SK-N-SH (cell line): Measurements from ENCODE around the gene CD101. TPM values are rescaled to one million over a fixed set of nuclear protein-coding genes. Genes with fewer than 3 reads are reported as not detected.

Experiments
- CTCF ChIA-PET: fragments of 300-600, 350-600 bp; formaldehyde crosslinking; extraction: SDS; loops from one replicate; lab custom pipeline; 2021; lab: Yijun Ruan, JAX
- POLR2A ChIA-PET: fragments of 350-600 bp; sonication (Branson Sonifier 250); formaldehyde crosslinking; extraction: SDS; loops from one replicate; lab custom pipeline; 2020; ENCODE audit warnings: antibody characterized with exemption, inconsistent platforms; lab: Yijun Ruan, JAX
- DNase-seq: peaks from one replicate; pipeline ENCODE4 v3.0.0; 2012
- H2AFZ ChIP-seq: fragments of 200-600 bp; sonication (generic); 2 replicates; pipeline ENCODE4 v1.8.1; 2016; ENCODE audit warnings: antibody characterized with exemption, mild to moderate bottlenecking, low read depth
- H3F3A ChIP-seq: fragments of 200-600 bp; sonication (generic); replicated peaks from 2 replicates; pipeline ENCODE3; 2016; ENCODE audit warnings: antibody characterized with exemption, mild to moderate bottlenecking; ENCODE audit not compliant: insufficient read depth
- H3K27ac ChIP-seq, 2 experiments: fragments of 200-500 bp in 1 of 2; fragments of 200-600 bp in 1 of 2; sonication (Bioruptor generic) in 1 of 2; sonication (generic), shearing (Covaris generic) in 1 of 2; 2 replicates each; pipeline versions ENCODE4 v1.5.1 to v1.6.1; 2014 to 2016; ENCODE audit warnings: low read depth in 2 of 2, inconsistent platforms in 1 of 2, low read length in 1 of 2, mild to moderate bottlenecking in 1 of 2, mixed read lengths in 1 of 2
- H3K27me3 ChIP-seq: fragments of 200-600 bp; sonication (generic), shearing (Covaris generic); 2 replicates; pipeline ENCODE4 v1.6.1; 2016; ENCODE audit warnings: mixed run types; ENCODE audit not compliant: insufficient read depth
- H3K36me3 ChIP-seq, 2 experiments: fragments of 200-500 bp in 1 of 2; fragments of 200-600 bp in 1 of 2; sonication (Bioruptor generic) in 1 of 2; sonication (generic) in 1 of 2; replicated peaks in 1 of 2; 2 replicates each; pipeline versions ENCODE3 to v1.5.1; 2014 to 2016; ENCODE audit warnings: low read length in 1 of 2, mild to moderate bottlenecking in 1 of 2; ENCODE audit not compliant: insufficient read depth in 2 of 2, control insufficient read depth in 1 of 2
- H3K4me1 ChIP-seq, 2 experiments: fragments of 200-500 bp in 1 of 2; fragments of 200-600 bp in 1 of 2; sonication (Bioruptor generic) in 1 of 2; sonication (generic), shearing (Covaris generic) in 1 of 2; 2 replicates each; pipeline versions ENCODE4 v1.5.1 to v1.6.1; 2014 to 2016; ENCODE audit warnings: low read depth in 1 of 2, low read length in 1 of 2, mixed run types in 1 of 2; ENCODE audit not compliant: insufficient read depth in 2 of 2, control insufficient read depth in 1 of 2
- H3K4me2 ChIP-seq: fragments of 200-600 bp; sonication (generic), shearing (Covaris generic); 2 replicates; pipeline ENCODE4 v1.6.1; 2017; ENCODE audit warnings: mixed run types
- H3K4me3 ChIP-seq, 2 experiments: fragments of 200-500 bp in 1 of 2; fragments of 200-600 bp in 1 of 2; sonication (Bioruptor generic) in 1 of 2; sonication (generic), shearing (Covaris generic) in 1 of 2; 2 replicates each; pipeline versions ENCODE4 v1.5.1 to v1.8.1; 2014 to 2016; ENCODE audit warnings: low read depth in 2 of 2, inconsistent platforms in 1 of 2, low read length in 1 of 2, mild to moderate bottlenecking in 1 of 2, mixed read lengths in 1 of 2, moderate library complexity in 1 of 2
- H3K79me2 ChIP-seq: fragments of 200-600 bp; sonication (generic); 2 replicates; pipeline ENCODE4 v1.8.1; 2017; ENCODE audit warnings: mild to moderate bottlenecking; ENCODE audit not compliant: insufficient read depth
- H3K9ac ChIP-seq: fragments of 200-600 bp; sonication (generic); 2 replicates; pipeline ENCODE4 v1.6.1; 2017; ENCODE audit warnings: mixed run types
- H3K9me2 ChIP-seq: fragments of 200-600 bp; sonication (generic); 2 replicates; pipeline ENCODE4 v1.6.1; 2017; ENCODE audit warnings: mixed run types
- H3K9me3 ChIP-seq: fragments of 200-600 bp; sonication (generic); 2 replicates; pipeline ENCODE4 v1.6.1; 2017; ENCODE audit warnings: mixed run types, mild to moderate bottlenecking, moderate library complexity
- H4K20me1 ChIP-seq: fragments of 200-600 bp; sonication (generic); 2 replicates; pipeline ENCODE4 v1.6.1; 2017; ENCODE audit warnings: mild to moderate bottlenecking, mixed run types; ENCODE audit not compliant: insufficient read depth
- CHD2 ChIP-seq: fragments of 150-350 bp; IDR thresholded peaks from 2 replicates; pipeline ENCODE4 v1.6.1; 2018; ENCODE audit warnings: low read length; ENCODE audit not compliant: partially characterized antibody
- CTCF ChIP-seq: fragments of 200-600 bp; sonication (generic); IDR thresholded peaks from 2 replicates; pipeline ENCODE4 v1.6.1; 2017; ENCODE audit warnings: antibody characterized with exemption, mild to moderate bottlenecking, moderate library complexity
- ELF1 ChIP-seq: IDR thresholded peaks from 2 replicates; pipeline ENCODE4 v1.4.0; 2012
- FOSL2 ChIP-seq: IDR thresholded peaks from 2 replicates; pipeline ENCODE4 v1.4.0; 2012; ENCODE audit warnings: low read depth, mild to moderate bottlenecking, moderate library complexity, borderline replicate concordance
- FOXJ3 ChIP-seq: sonication (generic); formaldehyde crosslinking; IDR thresholded peaks from 2 replicates; pipeline ENCODE4 v1.5.1; 2020; ENCODE audit warnings: mild to moderate bottlenecking, missing genetic modification reagents
- FOXM1 ChIP-seq: IDR thresholded peaks from 2 replicates; pipeline ENCODE4 v1.4.0; 2012; ENCODE audit warnings: low read depth, mild to moderate bottlenecking
- GABPA ChIP-seq: IDR thresholded peaks from 2 replicates; pipeline ENCODE4 v1.4.0; 2012; ENCODE audit warnings: low read depth, mild to moderate bottlenecking
- GATA2 ChIP-seq: sonication (generic); formaldehyde crosslinking; IDR thresholded peaks from 2 replicates; pipeline ENCODE4 v1.5.0; 2020; ENCODE audit warnings: mild to moderate bottlenecking, missing genetic modification reagents
- MXI1 ChIP-seq: IDR thresholded peaks from 2 replicates; pipeline ENCODE4 v1.6.1; 2012; ENCODE audit warnings: mild to moderate bottlenecking, low read depth, low read length, improper control_type of control experiment
- NFIC ChIP-seq: IDR thresholded peaks from 2 replicates; pipeline ENCODE4 v1.4.0; 2012; ENCODE audit warnings: borderline replicate concordance
- PBX3 ChIP-seq: IDR thresholded peaks from 2 replicates; pipeline ENCODE4; 2012
- POLR2AphosphoS5 ChIP-seq: IDR thresholded peaks from 2 replicates; pipeline ENCODE4 v1.6.1; 2012; ENCODE audit warnings: low read depth, low read length
- RAD21 ChIP-seq: IDR thresholded peaks from 2 replicates; pipeline ENCODE4 v1.6.1; 2012; ENCODE audit warnings: mild to moderate bottlenecking, low read length
- RCOR1 ChIP-seq: fragments of 150-350 bp; IDR thresholded peaks from 2 replicates; pipeline ENCODE4 v1.6.1; 2017; ENCODE audit warnings: antibody characterized with exemption, low read length
- RFX5 ChIP-seq: IDR thresholded peaks from 2 replicates; pipeline ENCODE4 v1.6.1; 2012; ENCODE audit warnings: mild to moderate bottlenecking, improper control_type of control experiment, low read length
- RXRA ChIP-seq: IDR thresholded peaks from 2 replicates; pipeline ENCODE4 v1.4.0; 2012; ENCODE audit warnings: low read depth, mild to moderate bottlenecking, borderline replicate concordance
- SMC3 ChIP-seq: IDR thresholded peaks from 2 replicates; pipeline ENCODE4 v1.6.1; 2012; ENCODE audit warnings: low read depth, low read length, improper control_type of control experiment
- TAF1 ChIP-seq: IDR thresholded peaks from 2 replicates; pipeline ENCODE4 v1.6.1; 2012; ENCODE audit warnings: low read depth, mild to moderate bottlenecking, low read length, moderate library complexity, borderline replicate concordance
- TEAD4 ChIP-seq: IDR thresholded peaks from 2 replicates; pipeline ENCODE4 v1.4.0; 2012; ENCODE audit warnings: mild to moderate bottlenecking, borderline replicate concordance; ENCODE audit not compliant: insufficient read depth
- ZBTB33 ChIP-seq: IDR thresholded peaks from 2 replicates; pipeline ENCODE4 v1.4.0; 2012; ENCODE audit warnings: low read depth, borderline replicate concordance
- WGBS: methylation state at CpG from one replicate; pipeline ENCODE4 v1.1.6; 2017; ENCODE audit warnings: low lambda C conversion rate; 5-methylcytosine and 5-hydroxymethylcytosine counted together
- polyA plus RNA-seq, 3 experiments: library from polyadenylated mRNA; depleted of rRNA; stranded (reverse); fragments of >200 nt; gene quantifications; 2 replicates each; pipeline ENCODE4 v1.2.3, GENCODE V29; 2012

CD101 gene
- polyA plus RNA-seq, 1 of the 3 experiments (the other 2 are of a cell fraction): 0.16 TPM

GRCh38 chr1:116997636-116998035 lies 3.9 kb upstream of the CD101 start (continued):
- no peak for TF ChIP-seq PBX3

GRCh38 chr1:116999596-116999995 lies 2.0 kb upstream of the CD101 start:
- Histone ChIP-seq H3F3A (no peaks in the 10 kb centered on the region), H3K4me1 (peaks cover 0 to 4% of the 10 kb centered on the region in 2 experiments; a peak in 1 of 4 replicates), H3K36me3 (no peaks in the 10 kb centered on the region), H3K9me2 (no peaks in the 10 kb centered on the region), H2AFZ (no peak overlapping the region), H3K27ac (no peak overlapping the region), H4K20me1 (no peaks in the 10 kb centered on the region), H3K79me2 (no peaks in the 10 kb centered on the region), H3K4me3 (no peak overlapping the region), H3K9ac (no peak overlapping the region), H3K9me3 (no peaks in the 10 kb centered on the region), H3K4me2 (no peak overlapping the region), H3K27me3 (no peaks in the 10 kb centered on the region)
- POLR2A ChIA-PET: no interaction called here
- DNase-seq: no peak
- 31% methylated on average over 3 of the region's 3 CpGs for WGBS
- CTCF ChIA-PET: no interaction called here
- no peak for TF ChIP-seq FOXM1

- no peak overlapping the region for H3K4me3 ChIP-seq
- no peaks in the 10 kb centered on the region for H4K20me1 ChIP-seq
- no peaks in the 10 kb centered on the region for H3K9me2 ChIP-seq
- no peak for DNase-seq
- H3K27me3 ChIP-seq: no peaks in the 10 kb centered on the region
- no peak overlapping the region for H3K27ac ChIP-seq
- H3K79me2 ChIP-seq: no peaks in the 10 kb centered on the region
- WGBS: 78% methylated on average over 2 of the region's 2 CpGs
- H3K9me3 ChIP-seq: no peaks in the 10 kb centered on the region
- TF ChIP-seq TAF1: no peak
- no peak for TF ChIP-seq POLR2AphosphoS5
- no peak for TF ChIP-seq SMC3
- TF ChIP-seq NFIC: no peak
- no peak for TF ChIP-seq FOXM1
- no peak for TF ChIP-seq RFX5
- TF ChIP-seq RAD21: no peak
- TF ChIP-seq ZBTB33: no peak
- TF ChIP-seq RXRA: no peak
- no peak for TF ChIP-seq CHD2
- no peak for TF ChIP-seq ELF1
- TF ChIP-seq FOXJ3: no peak
- TF ChIP-seq TEAD4: no peak
- no peak for TF ChIP-seq PBX3
- no peak for TF ChIP-seq RCOR1
- no peak for TF ChIP-seq FOSL2
- no peak for TF ChIP-seq GABPA
- TF ChIP-seq MXI1: no peak
- no peak for TF ChIP-seq CTCF
- TF ChIP-seq GATA2 (CRISPR knock-in tag): no peak
- no peak overlapping the region for H2AFZ ChIP-seq
- H3K36me3 ChIP-seq: no peaks in the 10 kb centered on the region
- ChIA-PET POLR2A (no interaction called here), CTCF (interaction anchor here (0.9 kb wide), 1 partner anchor 17 kb away, joined by 3 read pairs; no protein-coding TSS in a partner anchor)
- no peak overlapping the region for H3K4me2 ChIP-seq
- H3K4me1 ChIP-seq: peaks cover 0 to 4% of the 10 kb centered on the region in 2 experiments; a peak in 1 of 4 replicates
- no peaks in the 10 kb centered on the region for H3F3A ChIP-seq
- no peak overlapping the region for H3K9ac ChIP-seq
Measured at GRCh38 chr1:117000142-117000541, 1.4 kb upstream of the CD101 start.
